CD4-positive, alpha-beta T cell treated with Interleukin-17A for 4 hours (primary cell): ENCODE results near the gene MAGOHB.

Experiments used
- DNase-seq: peaks from one replicate; pipeline ENCODE4 v3.0.0-alpha.2; 2020; ENCODE audit warnings: mixed read lengths

Gene MAGOHB

GRCh38 chr12:10554228-10554755 is 59.1 kb downstream of the MAGOHB start:
- DNase-seq = no peak
